ENCODE measurements around the gene FBXW7.

GRCh38 chr4:152321398-152321797 is 214.5 kb downstream of the FBXW7 start:
- TF ChIP-seq CTCF (IDR thresholded peaks at IDR 0.05) (no peak), POLR2AphosphoS5 (IDR thresholded peaks at IDR 0.05) (no peak)

Measured in breast epithelium (tissue), 3 donors.